HG03342 (cell line): ENCODE results near the gene STC2.

Experiments
- ATAC-seq: cut with Tn5 transposase; IDR thresholded peaks from one replicate; pipeline ENCODE4 v1.9.1; 2021; ENCODE audit warnings: mild to moderate bottlenecking, moderate library complexity; ENCODE audit not compliant: unreplicated experiment

Gene STC2

DNA sequence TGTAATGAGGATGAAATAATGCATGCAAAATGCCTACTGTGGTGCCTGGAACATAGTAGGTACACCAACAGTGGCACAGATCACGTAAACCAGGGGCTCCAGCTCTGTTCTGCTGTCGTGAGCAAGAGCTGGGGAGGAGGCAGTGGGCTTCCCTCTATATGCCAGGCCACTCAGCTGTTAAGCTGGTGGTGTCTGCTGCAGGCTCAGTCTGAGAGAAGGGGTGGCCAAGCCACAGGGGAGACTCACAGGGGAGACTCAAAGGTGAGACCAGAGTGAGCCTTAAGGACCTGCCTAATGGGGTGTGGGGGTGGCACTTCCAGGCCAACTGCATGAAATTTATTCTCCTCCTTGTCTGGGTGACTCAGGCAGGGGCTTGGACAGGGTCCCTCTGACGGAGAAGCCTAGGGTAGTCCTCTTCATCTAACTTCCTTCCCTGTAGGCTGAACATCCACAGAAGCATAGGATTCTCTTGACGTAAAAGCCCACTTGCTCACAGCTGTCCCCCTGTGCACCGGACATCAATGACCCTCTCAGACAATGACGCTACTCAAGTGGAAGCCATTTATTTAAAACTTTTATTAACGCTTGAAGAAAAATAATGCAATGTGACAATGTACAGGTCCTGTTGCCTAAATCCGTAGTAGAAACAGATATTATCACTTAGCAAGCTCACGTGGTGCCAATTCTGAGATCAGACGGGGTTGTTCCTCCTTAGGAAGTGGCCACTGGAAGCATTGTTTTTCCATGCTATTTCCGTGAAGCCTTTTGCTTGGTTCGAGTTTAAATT, 13.9 kb downstream of the STC2 start:
- no peak for ATAC-seq

DNA sequence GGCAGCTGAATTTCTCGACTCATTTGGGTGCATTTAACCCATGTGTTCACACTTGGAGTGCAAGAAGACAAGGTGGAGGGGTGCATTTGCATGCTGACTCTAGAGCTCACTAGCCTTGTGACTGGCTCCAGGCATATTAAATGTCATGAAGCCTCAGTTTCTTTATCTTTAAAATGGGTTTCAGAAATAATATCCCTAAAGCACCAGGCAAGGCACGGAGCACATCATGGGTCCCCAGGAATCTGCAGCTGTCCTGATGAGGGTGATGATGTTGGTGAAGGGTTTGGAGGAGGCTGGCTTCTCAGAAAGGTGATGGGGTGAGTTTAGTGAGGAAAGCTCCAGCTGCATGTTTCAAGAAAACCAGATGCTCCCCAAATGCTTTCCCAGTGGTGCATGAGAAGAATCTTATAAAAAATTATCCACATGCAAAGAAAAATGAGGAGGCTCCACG, 14.8 kb downstream of the STC2 start:
- no peak for ATAC-seq

DNA sequence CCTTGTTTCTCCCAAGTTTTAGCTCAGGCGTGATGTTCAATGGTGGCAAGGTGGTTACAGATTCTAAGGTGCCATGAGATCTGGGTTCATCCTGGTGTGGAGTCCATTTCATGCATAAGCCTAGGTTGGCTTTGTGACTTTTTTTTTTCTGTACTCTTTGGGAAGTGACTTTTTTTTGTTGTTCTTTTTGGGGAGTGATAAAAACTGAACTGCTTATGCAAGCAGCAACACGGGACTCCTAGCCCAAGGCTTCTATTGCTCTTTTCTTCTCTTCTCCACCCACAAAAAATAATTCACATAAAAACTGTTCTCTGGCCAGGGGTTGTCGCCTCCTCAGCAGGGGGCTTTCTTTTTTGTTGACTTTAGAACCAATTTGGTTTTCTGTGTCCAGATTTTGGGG, 15.4 kb downstream of the STC2 start:
- ATAC-seq, result no peak

DNA sequence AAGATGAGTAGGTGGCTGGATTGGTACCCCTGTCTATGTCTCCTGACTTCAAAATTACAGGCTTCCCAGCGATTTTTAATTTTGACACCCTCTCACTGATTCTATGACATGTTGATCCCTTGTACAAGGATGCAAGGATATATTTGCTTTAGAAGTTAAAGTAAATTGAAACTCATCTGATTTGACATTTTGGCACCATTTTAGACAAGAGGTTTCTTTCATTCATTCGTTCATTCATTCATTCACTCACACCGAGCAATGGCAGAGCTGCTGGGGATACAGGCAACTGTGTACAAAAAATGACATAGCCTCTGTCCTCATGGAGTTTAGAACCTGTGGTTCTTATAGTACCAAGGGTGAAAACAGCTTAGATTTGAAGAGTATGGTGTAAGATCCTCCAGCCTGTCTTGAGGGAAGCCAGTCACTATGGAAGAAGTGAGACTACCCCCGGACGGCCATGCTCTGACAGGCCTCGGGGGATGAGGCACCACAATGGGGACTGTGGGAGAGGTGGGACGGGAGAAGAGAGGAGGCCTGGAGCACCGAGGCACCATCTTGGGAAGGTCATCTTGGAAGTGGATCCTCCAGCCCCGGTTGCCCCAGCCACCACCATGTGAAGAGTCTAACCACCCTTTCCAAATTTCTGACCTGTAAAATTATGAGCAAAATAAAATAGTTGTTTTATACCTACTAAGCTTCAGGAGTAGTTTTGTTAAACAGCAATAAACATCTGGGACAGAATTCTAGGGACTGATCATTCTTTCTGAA, 16.2 kb downstream of the STC2 start:
- no peak for ATAC-seq

DNA sequence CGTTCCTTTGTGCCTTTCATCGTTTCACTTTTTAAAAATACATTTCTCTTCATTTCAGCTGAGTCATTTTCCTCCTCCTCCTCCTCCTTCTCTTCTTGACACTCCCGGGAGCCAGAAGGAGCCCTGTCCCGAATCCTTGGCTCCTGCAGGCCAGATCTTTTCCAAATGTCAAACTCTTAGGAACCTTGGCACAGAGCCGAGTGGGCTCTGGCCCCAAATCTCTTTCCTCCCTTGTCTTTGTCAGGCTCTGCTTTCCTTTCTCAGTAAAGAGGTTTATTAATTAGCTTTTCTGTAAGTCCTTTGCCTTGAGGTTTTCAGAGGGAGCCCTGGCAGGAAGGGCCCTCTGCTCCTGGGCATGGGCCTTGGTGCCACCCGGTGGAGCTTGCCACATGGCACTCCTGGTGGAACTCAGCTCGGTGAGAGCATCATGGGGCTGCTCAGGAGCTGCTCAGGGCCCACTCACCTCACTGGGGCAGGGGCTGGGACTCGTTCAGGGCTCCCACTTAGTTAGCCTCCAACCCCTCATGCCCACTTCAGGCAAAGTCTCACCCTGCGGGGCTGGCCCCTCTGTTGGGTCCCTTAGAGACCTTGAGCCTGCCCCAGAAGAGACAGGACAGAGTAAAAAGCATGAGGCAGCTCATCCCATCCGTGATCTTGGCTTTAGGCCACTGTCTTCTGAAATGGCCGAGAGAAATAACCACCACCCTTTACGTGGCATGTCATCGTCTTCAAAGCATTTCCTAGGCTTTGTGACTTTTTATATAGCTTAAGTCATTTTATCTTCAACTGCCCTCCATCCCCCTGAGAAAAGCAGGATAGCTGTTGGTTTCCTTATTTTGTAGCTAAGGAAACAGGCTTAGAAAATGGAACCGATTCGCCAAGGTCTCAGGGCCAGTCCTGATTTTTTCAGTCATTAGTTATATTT, 17.1 kb downstream of the STC2 start:
- ATAC-seq, result no peak

DNA sequence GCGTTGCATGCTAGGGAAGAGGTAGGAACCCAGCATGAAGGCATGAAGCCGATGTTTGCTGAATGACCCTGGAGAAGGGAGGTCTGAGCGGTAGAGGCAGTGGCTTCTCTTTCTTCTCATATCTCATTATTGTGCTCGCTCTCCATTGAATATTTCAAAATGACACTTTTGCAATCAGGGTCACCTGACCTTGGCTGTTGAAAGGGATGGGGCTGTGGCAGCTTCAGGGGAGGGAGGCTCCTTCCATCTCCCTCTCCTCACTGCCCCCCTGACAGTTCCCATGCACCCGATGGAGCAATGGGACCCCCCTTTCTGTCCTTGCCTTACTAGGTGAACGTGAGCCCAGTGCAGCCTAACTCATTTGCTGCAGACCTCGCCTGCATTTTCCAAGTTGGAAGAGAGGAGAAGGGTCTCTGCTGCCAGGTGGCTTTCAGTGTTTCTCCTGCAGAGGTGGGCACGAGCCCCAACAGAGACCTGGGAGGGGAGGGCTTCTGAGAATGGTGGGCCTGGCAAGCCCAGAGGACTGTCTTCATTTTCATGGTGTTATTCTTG, 17.9 kb downstream of the STC2 start:
- ATAC-seq, result no peak

DNA sequence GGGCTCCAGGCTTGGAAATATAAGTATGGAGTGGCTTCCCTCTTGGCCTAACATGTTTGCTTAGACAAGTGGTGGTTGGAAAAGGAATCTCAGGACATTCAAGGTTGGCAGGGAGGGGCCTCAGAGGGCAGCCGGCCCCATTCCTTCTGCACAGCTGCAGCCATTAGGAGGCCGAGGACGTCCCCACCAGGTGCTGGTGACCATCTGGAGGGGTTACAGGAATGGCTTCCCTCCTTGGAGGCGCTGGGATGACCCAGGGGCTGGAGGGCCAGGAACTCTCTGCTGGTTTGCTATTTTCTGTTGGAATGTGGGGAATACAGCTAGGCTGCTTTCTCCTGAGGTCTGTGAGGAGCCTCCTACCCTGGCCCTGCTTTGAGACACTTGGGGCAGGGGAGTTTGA, 18.5 kb downstream of the STC2 start:
- no peak for ATAC-seq

DNA sequence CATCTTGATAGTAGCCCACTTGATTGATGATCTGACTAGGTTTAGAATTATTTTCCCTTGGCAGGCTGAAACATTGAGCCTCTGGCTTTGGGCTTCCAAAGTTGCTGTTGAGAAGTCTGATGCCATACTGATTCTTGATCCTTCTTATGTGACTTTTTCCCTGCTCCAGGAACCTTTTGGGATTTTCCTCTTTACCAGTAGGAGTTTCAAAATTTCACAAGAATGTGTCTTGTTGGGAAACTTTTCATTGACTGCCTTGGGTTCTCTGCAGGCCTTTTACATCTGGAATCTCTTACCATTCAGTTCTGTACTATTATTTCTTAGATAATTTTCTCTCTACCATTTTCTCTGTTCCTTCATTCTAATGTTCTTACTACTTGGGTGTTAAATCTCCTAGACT, 20.0 kb downstream of the STC2 start:
- ATAC-seq, result no peak

DNA sequence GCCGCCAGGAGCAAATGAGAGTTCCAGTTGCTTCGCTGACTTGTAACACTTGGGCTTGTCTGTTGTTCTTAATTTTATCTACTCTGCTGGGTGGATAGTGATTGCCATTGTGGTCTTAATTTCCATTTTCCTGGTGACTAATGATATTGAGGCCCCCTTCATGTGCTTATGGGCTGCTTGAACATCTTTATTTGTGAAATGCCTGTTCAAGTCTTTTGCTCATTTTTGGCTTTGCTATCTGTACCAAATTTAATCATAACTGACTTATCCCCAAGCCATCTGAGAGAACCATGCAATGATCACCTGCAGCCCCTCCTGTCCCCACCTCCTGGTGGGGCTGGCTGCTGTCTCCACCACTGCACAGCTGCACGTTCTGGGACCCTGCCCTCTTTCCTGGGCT, 20.5 kb downstream of the STC2 start:
- no peak for ATAC-seq

DNA sequence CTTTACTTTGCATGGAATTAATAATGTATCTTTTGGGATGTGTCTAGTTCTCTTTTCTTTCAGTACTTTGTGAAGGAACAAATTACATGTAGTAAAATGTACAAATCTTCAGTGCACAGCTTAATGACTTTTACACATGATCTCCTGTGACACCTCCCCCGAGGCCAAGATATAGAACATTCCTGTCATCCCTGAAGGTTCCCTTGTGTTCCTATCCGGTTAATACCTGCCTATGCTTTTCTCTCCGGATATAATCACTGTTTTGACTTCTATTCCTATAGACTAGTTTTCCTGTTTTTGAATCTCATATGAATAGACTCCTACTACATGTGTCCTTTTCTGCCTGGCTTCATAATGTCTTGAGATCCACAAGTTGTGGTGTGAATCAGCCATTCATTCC, 21.5 kb downstream of the STC2 start:
- ATAC-seq, result no peak

DNA sequence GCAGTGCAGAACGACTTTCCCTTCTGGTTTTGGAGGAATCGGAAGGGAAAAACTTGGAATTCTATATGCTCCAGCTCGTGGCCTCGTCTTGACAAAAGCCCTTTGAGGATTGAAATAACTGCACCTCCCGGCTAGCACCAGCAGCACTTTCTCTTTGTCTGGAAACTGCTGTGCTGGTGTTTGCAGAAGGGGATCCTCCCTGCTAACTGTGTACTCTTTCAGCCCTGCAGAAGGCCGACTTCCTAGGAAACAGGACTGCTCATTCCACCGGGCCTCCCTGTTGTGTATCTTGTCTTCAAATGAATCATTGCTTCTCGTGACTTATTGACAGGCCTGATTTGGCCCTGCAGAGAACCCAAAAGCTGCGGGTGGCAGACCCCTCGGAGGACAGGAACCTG, 23.6 kb downstream of the STC2 start:
- ATAC-seq, result no peak

DNA sequence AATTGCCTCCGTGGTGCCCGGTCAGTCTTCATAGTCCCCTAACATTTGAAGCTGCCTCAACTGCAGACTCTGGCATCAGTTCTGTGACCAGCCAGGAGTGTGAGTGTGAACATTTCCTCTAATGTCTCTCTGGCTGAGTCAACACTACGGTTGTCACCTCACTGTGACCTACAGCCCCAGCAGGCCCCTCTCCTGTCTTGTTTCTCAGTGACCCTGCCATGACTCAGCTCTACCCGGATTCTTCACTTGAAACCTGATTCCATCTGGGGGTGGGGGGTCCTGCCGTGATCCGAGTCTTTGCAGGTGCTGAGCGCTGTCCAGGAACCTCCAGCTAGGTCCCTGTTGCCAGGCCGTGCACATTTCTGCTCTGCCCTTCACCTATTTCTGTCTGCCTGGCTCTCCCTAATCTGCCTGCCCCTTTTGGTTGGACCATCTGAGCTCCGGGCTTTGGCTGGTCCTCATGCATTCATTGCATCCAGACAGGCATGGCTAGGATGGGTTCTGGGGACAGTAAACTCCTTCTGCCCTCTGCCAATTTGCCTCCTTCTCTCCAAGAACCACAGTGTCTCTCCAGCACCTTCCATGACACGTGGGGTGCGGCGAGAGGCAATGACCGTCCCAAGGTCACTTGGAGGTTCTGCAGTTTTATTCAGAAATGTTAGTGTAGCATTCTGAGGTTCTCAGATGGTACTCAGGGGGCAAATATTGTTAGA, 24.2 kb downstream of the STC2 start:
- ATAC-seq, result no peak

DNA sequence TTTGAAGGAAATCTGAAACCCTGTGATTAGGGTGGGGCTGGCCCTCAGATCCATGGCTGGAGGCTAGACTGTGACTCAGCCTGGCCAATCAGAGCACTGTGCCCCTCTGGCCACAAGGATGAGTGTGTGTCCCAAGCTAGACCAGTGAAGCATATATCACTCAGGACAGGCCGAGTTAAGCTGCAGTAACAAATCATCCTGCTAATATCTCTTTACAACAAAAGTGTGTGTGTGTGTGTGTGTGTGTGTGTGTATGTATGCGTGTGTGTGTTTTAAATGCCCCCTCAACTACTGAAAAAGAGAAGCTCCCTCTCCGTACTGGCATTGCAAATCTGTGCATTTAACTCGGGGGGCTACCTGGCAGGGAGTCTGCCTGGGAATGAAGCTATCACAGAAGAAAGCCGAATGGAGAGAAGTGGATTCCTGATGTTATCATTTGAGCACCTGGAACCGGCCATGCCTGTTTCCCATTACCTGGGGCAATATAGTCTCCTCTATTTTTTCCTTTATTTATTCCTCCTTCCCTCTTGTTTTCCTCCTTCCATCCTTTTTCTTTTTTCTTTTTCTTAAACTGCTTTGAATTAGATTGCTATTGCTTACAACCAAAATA, 25.6 kb downstream of the STC2 start:
- ATAC-seq, result no peak

DNA sequence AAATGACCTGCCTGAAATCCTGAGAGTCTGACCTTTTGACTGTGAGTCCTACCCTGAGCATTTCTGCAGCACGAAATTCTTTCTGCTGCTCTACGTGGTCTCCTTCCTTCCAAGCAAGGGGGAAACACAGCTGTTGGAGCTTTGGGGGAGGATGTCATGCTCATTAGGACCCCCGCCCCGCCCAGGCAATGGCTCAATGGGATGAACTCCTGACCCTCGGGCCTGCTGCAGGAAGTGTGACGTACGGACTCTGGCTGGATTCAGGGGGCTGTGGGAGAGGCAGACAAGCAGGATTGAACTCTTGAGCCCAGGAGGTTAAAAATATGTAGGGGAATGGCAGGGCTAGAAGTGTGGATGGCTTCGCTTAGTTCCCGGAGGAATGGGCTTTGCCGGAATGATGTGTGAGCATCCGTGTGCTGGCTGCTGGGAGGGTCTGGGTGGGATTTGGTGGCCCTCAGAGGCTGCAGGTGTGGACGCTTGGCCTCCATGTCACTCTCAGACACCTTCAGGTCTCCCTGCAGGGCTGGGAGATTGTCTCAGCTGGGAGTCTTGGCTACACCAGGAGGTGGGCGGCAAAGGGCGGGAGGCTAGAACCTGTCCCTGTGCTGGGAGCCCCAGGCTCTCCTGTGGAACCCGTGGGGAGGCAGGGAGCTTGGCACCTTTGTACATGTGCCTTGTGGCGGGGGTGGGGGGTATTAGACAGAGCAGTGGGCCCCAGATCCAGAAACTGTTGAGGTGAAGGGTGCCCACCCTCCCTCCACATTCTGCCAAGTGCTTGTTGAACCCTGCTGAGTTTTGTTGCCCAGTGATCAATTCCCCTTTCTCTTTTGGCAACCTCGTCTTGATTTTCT, 26.3 kb downstream of the STC2 start:
- ATAC-seq, result no peak

DNA sequence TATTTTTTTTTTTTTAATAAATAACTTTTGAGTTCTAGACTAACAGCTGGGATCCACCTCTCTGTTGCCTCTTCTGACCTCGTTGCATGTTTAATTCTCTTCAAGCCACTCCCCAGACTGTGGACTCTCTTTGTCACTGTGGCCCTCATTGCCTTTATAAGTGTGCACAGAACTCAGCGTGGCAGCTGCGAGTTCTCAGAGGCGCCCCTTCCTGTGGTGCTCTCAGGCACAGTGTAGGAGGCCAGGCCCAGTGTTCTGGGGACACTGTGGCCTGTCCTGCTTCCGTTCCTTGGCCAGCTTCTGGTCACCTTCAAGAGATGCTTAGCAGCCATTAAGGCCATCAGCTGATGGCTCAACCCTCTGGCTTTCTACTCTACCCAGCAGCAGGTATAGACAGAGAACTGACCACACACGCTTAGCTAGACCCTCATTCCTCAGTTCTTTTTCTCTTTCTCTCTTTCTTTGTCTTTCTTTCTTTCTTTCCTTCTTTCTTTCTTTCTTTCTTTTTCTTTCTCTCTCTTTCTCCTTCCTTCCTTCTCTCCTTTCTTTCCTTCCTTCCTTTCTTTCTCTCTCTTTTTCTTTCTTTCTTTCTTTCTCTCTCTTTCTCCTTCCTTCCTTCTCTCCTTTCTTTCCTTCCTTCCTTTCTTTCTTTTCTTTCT, 27.7 kb downstream of the STC2 start:
- no peak for ATAC-seq

DNA sequence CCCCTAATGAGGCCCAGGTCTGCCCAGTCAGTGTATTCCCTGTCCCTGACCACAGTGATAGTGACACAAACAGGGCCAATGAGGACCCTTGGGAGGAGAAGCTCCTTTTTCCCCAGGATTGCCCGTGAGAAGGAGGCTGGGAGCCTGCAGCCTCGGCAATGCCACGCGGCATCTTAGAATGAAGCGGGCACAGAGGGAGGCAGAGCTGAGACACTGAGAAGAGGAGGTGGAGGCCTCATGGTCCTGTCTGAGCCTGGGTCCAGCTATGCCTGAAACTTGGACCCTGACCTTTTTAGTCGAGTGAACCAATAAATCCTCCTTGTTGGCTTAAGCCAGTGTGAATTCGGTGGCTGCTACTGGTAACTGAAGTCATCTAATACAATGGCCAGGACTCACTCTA, 28.4 kb downstream of the STC2 start:
- ATAC-seq, result no peak

DNA sequence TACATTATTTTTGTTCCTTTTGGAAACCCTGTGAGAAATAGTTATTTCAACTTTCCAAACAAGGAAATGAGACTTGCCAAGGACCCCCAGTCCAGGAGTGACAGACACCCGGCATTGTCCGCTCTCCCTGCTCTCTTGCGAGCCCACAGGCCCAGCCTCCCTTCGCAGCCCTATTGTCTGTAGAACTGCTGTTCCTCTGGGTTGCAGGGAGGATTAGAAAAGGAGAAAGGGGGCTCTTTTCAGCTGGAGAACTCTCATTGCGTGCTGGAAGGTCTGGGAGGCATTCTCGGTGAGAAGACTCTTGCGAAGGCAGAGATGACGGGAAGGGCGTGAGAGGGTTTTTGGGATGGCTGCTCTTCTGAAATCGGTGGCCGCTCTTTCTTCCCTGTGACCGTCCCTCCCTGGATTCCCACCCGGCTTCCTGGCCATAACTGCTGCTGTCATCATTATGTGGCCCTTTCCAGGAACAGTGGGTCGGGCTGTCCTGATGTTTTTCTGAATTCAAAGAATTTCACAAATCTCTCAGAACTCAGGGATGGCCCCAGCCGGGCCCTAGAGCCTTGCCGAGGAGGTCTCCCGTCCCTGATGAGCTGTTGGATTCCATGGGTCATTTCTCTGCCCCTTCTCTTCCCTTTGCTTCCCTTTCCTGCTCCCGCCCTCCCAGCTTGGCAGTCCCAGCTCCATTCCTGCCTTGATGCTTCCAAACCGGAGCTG, 29.8 kb downstream of the STC2 start:
- no peak for ATAC-seq

DNA sequence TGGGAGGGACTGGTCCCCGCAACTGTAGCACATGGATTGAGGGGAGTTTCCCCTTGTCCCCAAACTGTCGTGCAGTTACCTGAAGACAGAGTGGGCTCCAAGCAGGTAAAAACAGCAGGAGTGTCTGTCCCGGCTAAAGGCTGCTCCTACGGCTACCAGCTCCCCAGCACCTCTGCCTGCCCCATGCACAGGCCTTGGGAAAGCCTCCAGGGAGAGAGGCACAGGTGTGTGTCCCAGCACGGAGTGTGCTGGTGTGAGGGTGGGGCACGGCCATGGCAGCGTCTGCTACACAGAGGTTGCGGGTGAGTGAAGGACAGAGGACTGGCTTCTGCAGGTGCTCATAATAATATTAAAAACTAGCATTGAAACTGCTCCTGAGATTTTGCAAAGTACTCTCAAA, 30.4 kb downstream of the STC2 start:
- ATAC-seq, result no peak
